Mesendoderm (in vitro differentiated cells): ENCODE measurements around the gene KYNU.
A peak's percentile ranks its signal among the peaks of the same experiment; 100 is the strongest.

Source experiments
- DNase-seq: peaks from one replicate; pipeline ENCODE4 v3.0.0; 2013
- H2AK5ac ChIP-seq: 2 replicates; pipeline ENCODE4 v1.6.1; 2013; ENCODE audit warnings: low read length, inconsistent platforms
- H2BK120ac ChIP-seq: 2 replicates; pipeline ENCODE4 v1.6.1; 2013; ENCODE audit warnings: low read depth, mild to moderate bottlenecking, low read length, moderate library complexity, mixed read lengths
- H2BK15ac ChIP-seq: replicated peaks from 2 replicates; pipeline ENCODE4 v1.6.1; 2013; ENCODE audit warnings: low read depth, mild to moderate bottlenecking, moderate library complexity
- H2BK5ac ChIP-seq: 2 replicates; pipeline ENCODE4 v1.6.1; 2013; ENCODE audit warnings: low read length, inconsistent platforms
- H3K18ac ChIP-seq: 2 replicates; pipeline ENCODE4 v1.6.1; 2013; ENCODE audit warnings: mild to moderate bottlenecking, low read length, mixed read lengths
- H3K23ac ChIP-seq: one replicate; pipeline ENCODE4 v1.6.1; 2013; ENCODE audit warnings: low read length
- H3K27ac ChIP-seq: 2 replicates; pipeline ENCODE4 v1.5.1; 2013; ENCODE audit warnings: low read depth, mild to moderate bottlenecking, inconsistent platforms, low read length, moderate library complexity
- H3K27me3 ChIP-seq: 2 replicates; pipeline ENCODE4 v1.6.1; 2013; ENCODE audit warnings: low read length, control low read depth, mild to moderate bottlenecking, inconsistent platforms; ENCODE audit not compliant: insufficient read depth, poor library complexity
- H3K36me3 ChIP-seq: 2 replicates; pipeline ENCODE4 v1.6.1; 2013; ENCODE audit warnings: low read length, inconsistent platforms; ENCODE audit not compliant: control insufficient read depth, insufficient read depth
- H3K4ac ChIP-seq: one replicate; pipeline ENCODE4 v1.6.1; 2013; ENCODE audit warnings: low read depth, mild to moderate bottlenecking, low read length, moderate library complexity
- H3K4me1 ChIP-seq: 2 replicates; pipeline ENCODE4 v1.6.1; 2013; ENCODE audit warnings: low read depth, low read length, inconsistent platforms; ENCODE audit not compliant: control insufficient read depth
- H3K4me2 ChIP-seq: 2 replicates; pipeline ENCODE4 v1.6.1; 2013; ENCODE audit warnings: low read length
- H3K4me3 ChIP-seq: 2 replicates; pipeline ENCODE4 v1.5.1; 2013; ENCODE audit warnings: mild to moderate bottlenecking, low read length
- H3K56ac ChIP-seq: one replicate; pipeline ENCODE4 v1.6.1; 2013; ENCODE audit warnings: low read length
- H3K79me1 ChIP-seq: 2 replicates; pipeline ENCODE4 v1.6.1; 2013; ENCODE audit warnings: low read length, inconsistent platforms
- H3K79me2 ChIP-seq: 2 replicates; pipeline ENCODE4 v1.6.1; 2013; ENCODE audit warnings: mild to moderate bottlenecking, low read length; ENCODE audit not compliant: control insufficient read depth, insufficient read depth
- H3K9ac ChIP-seq: 2 replicates; pipeline ENCODE4 v1.6.1; 2013; ENCODE audit warnings: low read length, inconsistent platforms
- H4K5ac ChIP-seq: one replicate; pipeline ENCODE4 v1.6.1; 2013; ENCODE audit warnings: low read length
- H4K8ac ChIP-seq: one replicate; pipeline ENCODE4 v1.6.1; 2013; ENCODE audit warnings: low read depth, mild to moderate bottlenecking, control low read depth, low read length, moderate library complexity
- WGBS: extraction: QIAGEN DNeasy Blood & Tissue Kit; methylation state at CpG from one replicate; pipeline ENCODE4 v1.1.7; 2013; ENCODE audit warnings: low lambda C conversion rate, missing lambda C conversion rate; ENCODE audit not compliant: insufficient coverage; ENCODE audit errors: extremely low coverage; 5-methylcytosine and 5-hydroxymethylcytosine counted together

The KYNU gene

GRCh38 chr2:142989273-142990204 is 112.1 kb downstream of the KYNU start:
- WGBS = no CpG with 5 or more reads among the region's 5 CpGs
- H3K4me3 ChIP-seq = no peak overlapping the region
- H3K56ac ChIP-seq = no peak overlapping the region
- H4K8ac ChIP-seq = no peak overlapping the region
- no peaks in the 10 kb centered on the region for H3K27me3 ChIP-seq
- H3K36me3 ChIP-seq = no peaks in the 10 kb centered on the region
- no peak overlapping the region for H3K18ac ChIP-seq
- no peak overlapping the region for H2AK5ac ChIP-seq
- H3K23ac ChIP-seq = no peak overlapping the region
- no peak overlapping the region for H3K4me2 ChIP-seq
- H3K27ac ChIP-seq = no peak overlapping the region
- H2BK5ac ChIP-seq = no peak overlapping the region
- H3K4ac ChIP-seq = no peak overlapping the region
- no peaks in the 10 kb centered on the region for H3K79me1 ChIP-seq
- H4K5ac ChIP-seq = no peak overlapping the region
- H3K4me1 ChIP-seq = no peaks in the 10 kb centered on the region
- DNase-seq = peak; percentile 45
- H2BK120ac ChIP-seq = no peak overlapping the region
- H3K79me2 ChIP-seq = no peaks in the 10 kb centered on the region
- H3K9ac ChIP-seq = no peak overlapping the region
- H2BK15ac ChIP-seq = no peak overlapping the region

- Histone ChIP-seq H3K9ac (no peak overlapping the region), H3K27me3 (no peaks in the 10 kb centered on the region), H2BK120ac (no peak overlapping the region), H2AK5ac (no peak overlapping the region), H4K5ac (no peak overlapping the region), H3K79me2 (no peaks in the 10 kb centered on the region), H3K36me3 (no peaks in the 10 kb centered on the region), H3K4me2 (no peak overlapping the region), H3K4me1 (no peaks in the 10 kb centered on the region), H3K56ac (no peak overlapping the region), H3K4me3 (no peak overlapping the region), H3K18ac (no peak overlapping the region), H3K79me1 (no peaks in the 10 kb centered on the region), H4K8ac (no peak overlapping the region), H3K23ac (no peak overlapping the region), H2BK15ac (no peak overlapping the region), H3K4ac (no peak overlapping the region), H2BK5ac (no peak overlapping the region), H3K27ac (no peak overlapping the region)
- no peak for DNase-seq
- WGBS = no CpG with 5 or more reads among the region's 3 CpGs
Observed at GRCh38 chr2:142991295-142991694, 113.8 kb downstream of the KYNU start.

DNA sequence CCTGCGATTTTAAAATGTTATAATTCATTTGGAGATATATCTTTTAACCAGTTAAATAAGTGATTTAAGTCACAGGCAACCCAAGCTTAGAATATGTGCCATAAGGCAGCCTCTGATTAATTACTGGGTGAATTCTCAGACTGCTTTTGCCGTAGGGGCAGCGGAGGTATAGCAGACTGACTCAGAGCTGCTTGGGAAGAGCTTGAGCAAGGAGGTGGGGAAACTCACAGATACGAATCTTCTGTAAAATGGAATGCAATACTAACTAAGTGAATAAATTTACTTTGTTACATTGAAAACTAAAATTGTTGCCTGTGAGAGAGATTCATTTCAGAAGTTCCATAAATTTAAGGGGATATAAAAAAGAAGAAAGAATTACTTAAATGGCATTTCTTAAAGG is 115.4 kb downstream of the KYNU start:
- Histone ChIP-seq H2BK15ac (no peak overlapping the region), H3K36me3 (no peaks in the 10 kb centered on the region), H3K23ac (no peak overlapping the region), H2BK5ac (no peak overlapping the region), H4K5ac (no peak overlapping the region), H3K56ac (no peak overlapping the region), H3K4me1 (no peaks in the 10 kb centered on the region), H3K9ac (no peak overlapping the region), H4K8ac (no peak overlapping the region), H3K18ac (no peak overlapping the region), H3K4ac (no peak overlapping the region), H3K79me1 (no peaks in the 10 kb centered on the region), H3K79me2 (no peaks in the 10 kb centered on the region), H2AK5ac (no peak overlapping the region), H3K4me3 (no peak overlapping the region), H2BK120ac (no peak overlapping the region), H3K4me2 (no peak overlapping the region), H3K27ac (no peak overlapping the region), H3K27me3 (no peaks in the 10 kb centered on the region)
- DNase-seq = no peak
- WGBS = no CpG with 5 or more reads among the region's 4 CpGs

- H2BK120ac ChIP-seq = no peak overlapping the region
- H3K4me1 ChIP-seq = no peaks in the 10 kb centered on the region
- no peak overlapping the region for H3K9ac ChIP-seq
- H3K4ac ChIP-seq = no peak overlapping the region
- no peak overlapping the region for H4K8ac ChIP-seq
- no peak overlapping the region for H4K5ac ChIP-seq
- no peak overlapping the region for H3K56ac ChIP-seq
- DNase-seq = no peak
- no peaks in the 10 kb centered on the region for H3K79me2 ChIP-seq
- no peak overlapping the region for H3K4me2 ChIP-seq
- H3K27ac ChIP-seq = no peak overlapping the region
- H3K36me3 ChIP-seq = no peaks in the 10 kb centered on the region
- H3K27me3 ChIP-seq = no peaks in the 10 kb centered on the region
- H2BK15ac ChIP-seq = no peak overlapping the region
- H3K23ac ChIP-seq = no peak overlapping the region
- WGBS = no CpG with 5 or more reads among the region's 2 CpGs
- H2BK5ac ChIP-seq = no peak overlapping the region
- H3K79me1 ChIP-seq = no peaks in the 10 kb centered on the region
- no peak overlapping the region for H3K18ac ChIP-seq
- H3K4me3 ChIP-seq = no peak overlapping the region
- no peak overlapping the region for H2AK5ac ChIP-seq
Observed at GRCh38 chr2:142993771-142994170, 116.3 kb downstream of the KYNU start.

GRCh38 chr2:142994665-142995064 is 117.2 kb downstream of the KYNU start:
- Histone ChIP-seq H4K8ac (no peak overlapping the region), H3K23ac (no peak overlapping the region), H4K5ac (no peak overlapping the region), H3K27ac (no peak overlapping the region), H3K79me1 (no peaks in the 10 kb centered on the region), H2AK5ac (no peak overlapping the region), H3K9ac (no peak overlapping the region), H3K27me3 (no peaks in the 10 kb centered on the region), H2BK15ac (no peak overlapping the region), H2BK120ac (no peak overlapping the region), H3K4me2 (no peak overlapping the region), H3K36me3 (no peaks in the 10 kb centered on the region), H3K56ac (no peak overlapping the region), H3K79me2 (no peaks in the 10 kb centered on the region), H2BK5ac (no peak overlapping the region), H3K4ac (no peak overlapping the region), H3K4me1 (no peaks in the 10 kb centered on the region), H3K4me3 (no peak overlapping the region), H3K18ac (no peak overlapping the region)
- DNase-seq = no peak
- WGBS = no CpG with 5 or more reads among the region's 2 CpGs

GRCh38 chr2:142997231-142997630 is 119.8 kb downstream of the KYNU start:
- WGBS = no CpG with 5 or more reads among the region's 1 CpG
- H2BK15ac ChIP-seq = no peak overlapping the region
- no peak overlapping the region for H2BK5ac ChIP-seq
- H3K4me2 ChIP-seq = no peak overlapping the region
- H3K23ac ChIP-seq = no peak overlapping the region
- H3K9ac ChIP-seq = no peak overlapping the region
- no peak overlapping the region for H3K4me3 ChIP-seq
- no peak overlapping the region for H2BK120ac ChIP-seq
- no peak overlapping the region for H3K4ac ChIP-seq
- H3K27ac ChIP-seq = no peak overlapping the region
- no peaks in the 10 kb centered on the region for H3K27me3 ChIP-seq
- no peak for DNase-seq
- no peaks in the 10 kb centered on the region for H3K36me3 ChIP-seq
- no peak overlapping the region for H3K18ac ChIP-seq
- H3K56ac ChIP-seq = no peak overlapping the region
- no peaks in the 10 kb centered on the region for H3K79me2 ChIP-seq
- H3K4me1 ChIP-seq = no peaks in the 10 kb centered on the region
- H3K79me1 ChIP-seq = no peaks in the 10 kb centered on the region
- H2AK5ac ChIP-seq = no peak overlapping the region
- no peak overlapping the region for H4K8ac ChIP-seq
- H4K5ac ChIP-seq = no peak overlapping the region
